Peyer's patch (tissue), 4 donors: ENCODE data around the gene FNDC5.

Source experiments
- CTCF ChIP-seq, 6 experiments: fragments of 450-650 bp in 4 of 6; fragments of 200-600 bp in 2 of 6; sonication (generic) in 1 of 6; IDR thresholded peaks; one replicate each; pipeline ENCODE4 v1.5.1; 2017 to 2019; ENCODE audit warnings: antibody characterized with exemption in 6 of 6, mild to moderate bottlenecking in 3 of 6, moderate library complexity in 1 of 6
- POLR2A ChIP-seq, 2 donors: fragments of 450-650 bp; IDR thresholded peaks; one replicate each; pipeline ENCODE4 v1.5.1; 2017; ENCODE audit warnings: antibody characterized with exemption in 2 of 2, mild to moderate bottlenecking in 2 of 2, moderate library complexity in 2 of 2

GRCh38 chr1:32898958-32899357 is 28.2 kb upstream of the FNDC5 start:
- TF ChIP-seq CTCF (IDR thresholded peaks at IDR 0.05) (no peak), POLR2A (IDR thresholded peaks at IDR 0.05) (no peak)
